ENCODE results near the gene FBXL4.

The FBXL4 gene

GRCh38 chr6:98838032-98838431, 109.7 kb downstream of the FBXL4 start:
- DNase-seq (ENCODE audit: low spot score) = no peak

GRCh38 chr6:98836962-98837944, 110.5 kb downstream of the FBXL4 start:
- DNase-seq (ENCODE audit: low spot score) = no peak

- no peak for DNase-seq (ENCODE audit: low spot score)
These were observed 111.5 kb downstream of the FBXL4 start for GRCh38 chr6:98836025-98836961.

GRCh38 chr6:98835149-98836024, 112.4 kb downstream of the FBXL4 start:
- DNase-seq (ENCODE audit: low spot score) = no peak

- peak; percentile 39 for DNase-seq (ENCODE audit: low spot score)
These were observed 113.4 kb downstream of the FBXL4 start, which contains the start of gene POU3F2 for GRCh38 chr6:98834060-98835031. POU3F2 (plus strand) TSS chr6:98834574; CDS start chr6:98834874, 300 bp downstream.

- no peak for DNase-seq (ENCODE audit: low spot score)
These were observed 114.3 kb downstream of the FBXL4 start for GRCh38 chr6:98833307-98834059.

- DNase-seq (ENCODE audit: low spot score) = no peak
These were observed 114.8 kb downstream of the FBXL4 start for GRCh38 chr6:98833057-98833306.

- DNase-seq (ENCODE audit: low spot score) = no peak
These were observed 115.3 kb downstream of the FBXL4 start for GRCh38 chr6:98832284-98833056.

- no peak for DNase-seq (ENCODE audit: low spot score)
These were observed 115.8 kb downstream of the FBXL4 start for GRCh38 chr6:98831959-98832283.

- DNase-seq (ENCODE audit: low spot score) = no peak
These were observed 116.4 kb downstream of the FBXL4 start for GRCh38 chr6:98831057-98831958.

GRCh38 chr6:98830146-98830545, 117.6 kb downstream of the FBXL4 start:
- no peak for DNase-seq (ENCODE audit: low spot score)

GRCh38 chr6:98828941-98829411, 118.8 kb downstream of the FBXL4 start:
- no peak for DNase-seq (ENCODE audit: low spot score)

- no peak for DNase-seq (ENCODE audit: low spot score)
These were observed 119.4 kb downstream of the FBXL4 start for GRCh38 chr6:98828211-98828788.

- DNase-seq (ENCODE audit: low spot score) = no peak
These were observed 120.2 kb downstream of the FBXL4 start for GRCh38 chr6:98827295-98828159.

- no peak for DNase-seq (ENCODE audit: low spot score)
These were observed 122.0 kb downstream of the FBXL4 start for GRCh38 chr6:98825600-98826230.
